Measurements from ENCODE around the gene WNT4. TPM values are rescaled to one million over a fixed set of nuclear protein-coding genes. Genes with fewer than 3 reads are reported as not detected.

Gene WNT4
- total and polyA plus RNA-seq, 10 of the 15 experiments (the other 5 are each of a cell fraction or from before 2014, with no cell fraction given): 0.01 TPM; not detected in 9

GRCh38 chr1:22108339-22109105 lies 34.4 kb downstream of the WNT4 start (continued):
- no peak for TF ChIP-seq MTA2 (IDR thresholded peaks at IDR 0.05; ENCODE audit: low read depth)

GRCh38 chr1:22107126-22107525 lies 35.8 kb downstream of the WNT4 start:
- CTCF ChIA-PET: interaction anchor here (0.8 to 1.6 kb wide), 4 partner anchors 9 to 84 kb away, joined by 3 to 4 read pairs (median 3); no protein-coding TSS in a partner anchor
- intact Hi-C loops (cut with micrococcal nuclease; ENCODE audit: unreplicated experiment): no loop called here
- H3K79me2 ChIP-seq (ENCODE audit: control insufficient read depth, insufficient read depth, low read length): peaks cover 14% of the 10 kb centered on the region

More at GRCh38 chr1:22107126-22107525, 35.8 kb downstream of the WNT4 start:
- Histone ChIP-seq H3K9ac (ENCODE audit: control insufficient read depth, insufficient read depth, low read length) (no peak overlapping the region), H3K27me3 (replicated peaks in 1 of 2; ENCODE audit: control insufficient read depth in 2 of 2, insufficient read depth in 2 of 2, low read length in 1 of 2) (no peaks in the 10 kb centered on the region), H3K36me3 (ENCODE audit: control insufficient read depth in 2 of 2, insufficient read depth in 2 of 2, low read length in 1 of 2) (peaks cover 5 to 15% of the 10 kb centered on the region in 2 experiments; a peak in 3 of 4 replicates), H3K9me3 (replicated peaks; ENCODE audit: control insufficient read depth, insufficient read depth, low read length) (no peaks in the 10 kb centered on the region), H3K4me2 (ENCODE audit: control insufficient read depth, insufficient read depth) (no peak overlapping the region), H3K4me1 (ENCODE audit: control insufficient read depth, insufficient read depth, low read length) (peaks cover 13% of the 10 kb centered on the region), H2AFZ (ENCODE audit: control insufficient read depth, low read depth, low read length) (no peak overlapping the region), H3K4me3 (no peak overlapping the region), H4K20me1 (ENCODE audit: control insufficient read depth, insufficient read depth) (no peaks in the 10 kb centered on the region; the same call in 1 of the 2 replicates), H3K27ac (ENCODE audit: control insufficient read depth, insufficient read depth) (no peak overlapping the region)
- ChIA-PET SMC1A (ENCODE audit: uncharacterized antibody, unreplicated experiment) (no interaction called here), RAD21 (ENCODE audit: unreplicated experiment) (interaction anchor here (0.7 kb wide), 1 partner anchor 74 kb away, joined by 3 read pairs; no protein-coding TSS in a partner anchor), POLR2A (no interaction called here)
- TF ChIP-seq USF1 (IDR thresholded peaks at IDR 0.05; ENCODE audit: borderline replicate concordance, extremely low read length, insufficient read depth, low read depth, low read length) (no peak), RBBP5 (conservative IDR thresholded peaks at IDR 0.05) (no peak), PAX5 (IDR thresholded peaks at IDR 0.05; ENCODE audit: borderline replicate concordance, low read depth, low read length) (no peak), ZNF622 (IDR thresholded peaks at IDR 0.05) (no peak), ZNF687 (IDR thresholded peaks at IDR 0.05) (no peak), SMAD1 (IDR thresholded peaks at IDR 0.05; ENCODE audit: low read depth, partially characterized antibody) (no peak)
- BruUV-seq (replicated peaks): no TSS peak
- in situ Hi-C loops (cut with MboI): no loop called here
- ATAC-seq (no peak), DNase-seq (ENCODE audit: low read depth, low spot score) (no peak), FAIRE-seq (no peak)
- 97% methylated on average over 5 of the region's 5 CpGs for WGBS (ENCODE audit: insufficient coverage, insufficient replicate concordance, low lambda C conversion rate, missing lambda C conversion rate)
